ENCODE measurements around the gene CHCHD2.
"Not testable (repeated sequence)": the region's sequence is repeated elsewhere in the genome, so short reads cannot be mapped to it uniquely, and the experiment has no call there.

The CHCHD2 gene

DNA sequence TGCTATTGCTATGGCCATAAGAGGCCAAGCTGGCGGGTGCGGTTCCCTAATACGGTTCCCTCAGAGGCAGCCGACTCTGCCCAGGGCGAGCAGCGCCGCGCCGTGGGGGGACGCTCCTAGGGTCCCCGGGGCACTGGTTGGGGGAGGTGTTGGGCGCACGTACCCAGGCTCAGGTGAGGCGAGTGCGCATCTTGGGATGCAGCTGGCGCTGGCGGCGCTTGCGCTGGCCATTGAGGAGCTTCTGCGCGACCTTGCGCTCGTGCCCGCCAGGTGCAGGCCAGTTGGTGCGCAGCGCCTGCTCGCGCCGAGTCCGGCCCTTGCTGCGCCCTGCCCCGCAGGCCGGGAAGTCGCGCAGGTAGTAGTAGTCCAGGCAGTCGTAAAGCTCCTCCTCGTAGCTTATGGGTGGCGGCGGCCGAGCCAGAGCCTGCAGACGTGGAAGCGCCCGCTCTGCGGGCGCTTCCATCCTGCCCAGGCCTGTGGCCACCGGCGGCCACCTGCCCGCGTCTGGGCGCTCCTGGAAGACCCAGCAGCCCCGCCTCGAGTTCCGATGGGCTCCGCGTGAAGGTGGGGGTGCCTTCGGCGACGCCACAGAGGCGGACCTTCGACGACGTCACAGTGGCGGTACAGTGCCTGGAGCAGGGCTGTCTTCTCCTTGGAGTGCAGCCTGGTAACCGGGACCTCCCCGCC lies 9.7 kb upstream of the CHCHD2 start, which contains the start of gene NUPR2:
Gene NUPR2, minus strand, starts transcription at position 566 of the 687 bp plus-strand sequence. Its CDS starts 103 bp downstream, at position 463.
- no peak for TF ChIP-seq CTCF (IDR thresholded peaks at IDR 0.05; ENCODE audit: control insufficient read depth, insufficient read depth, low read depth, low read length, missing control alignments)
- H3K4me3 ChIP-seq (ENCODE audit: control insufficient read depth, low read depth, low read length), result no peak within 1 kb of the TSS
- DNase-seq (ENCODE audit: low read depth), result no peak

DNA sequence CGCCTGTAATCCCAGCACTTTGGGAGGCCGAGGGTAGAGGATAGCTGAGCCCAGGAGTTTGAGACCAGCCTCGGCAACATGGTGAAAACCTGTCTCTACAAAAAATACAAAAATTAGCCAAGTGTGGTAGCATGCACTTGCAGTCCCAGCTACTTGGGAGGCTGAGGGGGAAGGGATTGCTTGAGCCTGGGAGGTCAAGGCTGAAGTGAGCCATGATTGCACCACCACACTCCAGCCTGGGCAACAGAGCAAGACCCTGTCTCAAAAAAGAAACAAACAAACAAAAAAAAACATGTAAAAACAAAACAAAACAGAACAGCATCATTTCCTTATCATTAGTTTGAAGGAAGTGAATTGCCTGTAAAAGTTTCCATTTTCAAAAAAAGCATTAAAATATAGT lies 6.0 kb upstream of the CHCHD2 start:
- not testable (repeated sequence) for H3K4me3 ChIP-seq (ENCODE audit: control insufficient read depth, low read depth, low read length); DNase-seq (ENCODE audit: low read depth)

- no peak for DNase-seq (ENCODE audit: low read depth)
- no peak overlapping the region for H3K4me3 ChIP-seq (ENCODE audit: control insufficient read depth, low read depth, low read length)
- TF ChIP-seq CTCF (IDR thresholded peaks at IDR 0.05; ENCODE audit: control insufficient read depth, insufficient read depth, low read depth, low read length, missing control alignments), result no peak
These were observed 4.3 kb upstream of the CHCHD2 start for GRCh38 chr7:56110611-56111010.

DNA sequence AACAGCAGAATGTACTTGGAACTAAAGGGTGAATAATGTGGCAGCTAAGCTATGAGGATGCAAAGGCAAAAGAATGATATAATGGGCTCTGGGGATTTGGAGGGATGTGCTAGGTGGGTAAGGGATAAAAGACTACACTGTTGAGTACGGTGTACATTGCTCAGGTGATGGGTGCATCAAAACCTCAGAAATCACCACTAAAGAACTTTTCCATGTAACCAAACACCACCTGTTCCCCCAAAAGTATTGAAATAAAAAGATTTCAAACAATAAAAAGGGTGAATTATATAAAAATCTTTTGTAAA lies 1.6 kb upstream of the CHCHD2 start:
- TF ChIP-seq CTCF (IDR thresholded peaks at IDR 0.05; ENCODE audit: control insufficient read depth, insufficient read depth, low read depth, low read length, missing control alignments), result no peak
- no peak overlapping the region for H3K4me3 ChIP-seq (ENCODE audit: control insufficient read depth, low read depth, low read length)
- DNase-seq (ENCODE audit: low read depth), result no peak

DNA sequence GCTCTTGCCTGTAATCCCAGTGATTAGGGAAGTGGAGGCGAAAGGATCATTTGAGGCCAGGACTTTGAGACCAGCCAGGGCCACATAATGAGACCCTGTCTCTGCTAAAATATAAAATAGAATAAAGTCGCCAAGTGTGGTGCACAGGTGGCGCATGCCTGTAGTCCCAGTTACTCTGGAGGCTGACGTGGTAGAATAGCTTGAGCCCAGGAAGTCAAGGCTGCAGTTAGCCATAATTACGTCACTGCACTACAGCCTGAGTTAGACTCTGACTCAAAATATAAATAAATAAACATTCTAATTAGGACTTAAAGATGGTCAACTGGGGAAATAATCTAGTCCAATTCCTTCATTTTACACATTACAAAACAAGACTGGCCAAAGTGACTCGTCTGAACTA lies 768 bp downstream of the CHCHD2 start:
- H3K4me3 ChIP-seq (ENCODE audit: control insufficient read depth, low read depth, low read length), result peak overlapping the region; percentile 84
- no peak for TF ChIP-seq CTCF (IDR thresholded peaks at IDR 0.05; ENCODE audit: control insufficient read depth, insufficient read depth, low read depth, low read length, missing control alignments)
- peak; percentile 42 for DNase-seq (ENCODE audit: low read depth)

GRCh38 chr7:56104138-56104537 lies 2.1 kb downstream of the CHCHD2 start:
- not testable (repeated sequence) for DNase-seq (ENCODE audit: low read depth); H3K4me3 ChIP-seq (ENCODE audit: control insufficient read depth, low read depth, low read length)

DNA sequence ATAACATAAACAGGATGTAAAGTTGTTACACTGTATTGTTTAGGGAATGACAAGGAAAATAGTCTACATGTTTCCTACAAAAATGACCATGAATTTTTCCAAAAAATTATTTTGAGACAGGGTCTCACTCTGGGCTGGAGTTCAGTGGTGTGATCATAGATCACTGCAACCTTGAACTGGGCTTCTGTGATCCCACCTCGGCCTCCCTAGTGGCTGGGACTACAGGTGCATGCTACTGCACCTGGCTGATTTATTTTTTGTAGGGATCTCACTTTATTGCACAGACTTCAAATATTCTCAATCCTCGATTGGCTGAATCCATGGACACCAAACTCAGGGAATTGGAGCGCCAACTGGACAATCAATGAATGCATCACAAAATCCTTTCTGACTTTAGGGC lies 6.6 kb downstream of the CHCHD2 start:
- no peak overlapping the region for H3K4me3 ChIP-seq (ENCODE audit: control insufficient read depth, low read depth, low read length)
- TF ChIP-seq CTCF (IDR thresholded peaks at IDR 0.05; ENCODE audit: control insufficient read depth, insufficient read depth, low read depth, low read length, missing control alignments), result no peak
- DNase-seq (ENCODE audit: low read depth), result no peak

DNA sequence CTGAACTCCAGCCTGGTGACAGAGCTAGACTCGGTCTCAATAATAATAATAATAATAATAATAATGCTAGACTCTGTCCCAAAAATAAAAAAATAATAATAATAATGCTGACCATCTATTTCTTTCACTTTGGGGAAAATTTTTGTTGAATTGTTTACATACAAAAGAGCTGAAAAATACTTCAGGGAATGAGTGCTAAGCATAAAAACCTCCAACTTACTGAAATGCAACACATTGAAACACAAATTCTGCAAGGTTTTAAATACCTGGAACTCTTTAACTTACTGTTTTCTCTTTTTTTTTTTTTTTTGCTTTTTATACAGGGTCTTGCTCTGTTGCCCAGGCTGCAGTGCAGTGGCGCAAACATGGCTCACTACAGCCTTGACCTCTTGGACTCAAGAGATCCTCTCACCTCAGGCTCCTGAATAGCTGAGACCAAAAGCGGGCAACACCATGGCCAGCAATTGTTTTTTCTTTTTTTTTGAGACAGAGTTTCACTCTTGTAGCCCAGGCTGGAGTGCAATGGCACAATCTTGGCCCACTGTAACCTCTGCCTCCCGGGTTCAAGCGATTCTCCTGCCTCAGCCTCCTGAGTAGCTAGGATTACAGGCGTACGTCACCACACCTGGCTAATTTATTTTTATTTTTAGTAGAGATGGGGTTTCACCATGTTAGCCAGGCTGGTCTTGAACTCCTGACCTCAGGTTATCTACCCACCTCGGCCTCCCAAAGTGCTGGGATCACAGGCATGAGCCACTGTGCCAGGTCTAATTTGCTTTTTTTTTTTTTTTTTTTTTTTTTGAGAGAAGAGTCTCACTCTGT lies 7.9 kb downstream of the CHCHD2 start:
- not testable (repeated sequence) for DNase-seq (ENCODE audit: low read depth); H3K4me3 ChIP-seq (ENCODE audit: control insufficient read depth, low read depth, low read length)

All from AG09309 (cell line).